Measurements from ENCODE around the gene UCP3. TPM values are rescaled to one million over a fixed set of nuclear protein-coding genes. Genes with fewer than 3 reads are reported as not detected.

UCP3 gene
- total RNA-seq, 2 donors from 2014 or later = 1.6 to 2.3 TPM

DNA sequence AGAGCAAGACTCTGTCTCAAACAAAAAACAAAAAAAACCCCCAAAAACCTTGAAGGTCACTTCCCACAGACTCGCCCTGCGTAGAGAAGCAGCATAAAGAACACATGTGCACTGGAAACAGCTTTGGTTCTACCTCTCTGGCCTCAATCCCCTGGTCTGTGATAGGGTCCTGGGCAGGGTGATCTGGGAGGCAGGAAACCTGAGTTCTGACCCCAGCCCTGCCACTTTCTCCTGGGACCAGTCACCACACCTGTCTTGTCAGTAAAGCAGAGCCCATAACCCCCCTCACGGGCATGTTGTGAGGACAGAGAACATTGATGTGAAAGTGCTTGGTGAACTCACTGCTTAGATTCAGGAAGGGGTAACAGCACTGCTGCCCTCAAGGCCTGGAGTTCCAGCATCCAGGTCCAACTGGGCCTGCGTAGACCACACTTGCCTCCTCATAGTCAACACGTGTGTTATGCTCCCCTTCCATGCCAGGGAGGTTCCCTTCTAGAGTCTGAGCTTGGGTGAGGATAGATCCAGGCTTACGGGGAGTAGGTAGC lies 37.6 kb downstream of the UCP3 start:
- no peak for DNase-seq
- intact Hi-C loops (cut with DNase I) = no loop called here

DNA sequence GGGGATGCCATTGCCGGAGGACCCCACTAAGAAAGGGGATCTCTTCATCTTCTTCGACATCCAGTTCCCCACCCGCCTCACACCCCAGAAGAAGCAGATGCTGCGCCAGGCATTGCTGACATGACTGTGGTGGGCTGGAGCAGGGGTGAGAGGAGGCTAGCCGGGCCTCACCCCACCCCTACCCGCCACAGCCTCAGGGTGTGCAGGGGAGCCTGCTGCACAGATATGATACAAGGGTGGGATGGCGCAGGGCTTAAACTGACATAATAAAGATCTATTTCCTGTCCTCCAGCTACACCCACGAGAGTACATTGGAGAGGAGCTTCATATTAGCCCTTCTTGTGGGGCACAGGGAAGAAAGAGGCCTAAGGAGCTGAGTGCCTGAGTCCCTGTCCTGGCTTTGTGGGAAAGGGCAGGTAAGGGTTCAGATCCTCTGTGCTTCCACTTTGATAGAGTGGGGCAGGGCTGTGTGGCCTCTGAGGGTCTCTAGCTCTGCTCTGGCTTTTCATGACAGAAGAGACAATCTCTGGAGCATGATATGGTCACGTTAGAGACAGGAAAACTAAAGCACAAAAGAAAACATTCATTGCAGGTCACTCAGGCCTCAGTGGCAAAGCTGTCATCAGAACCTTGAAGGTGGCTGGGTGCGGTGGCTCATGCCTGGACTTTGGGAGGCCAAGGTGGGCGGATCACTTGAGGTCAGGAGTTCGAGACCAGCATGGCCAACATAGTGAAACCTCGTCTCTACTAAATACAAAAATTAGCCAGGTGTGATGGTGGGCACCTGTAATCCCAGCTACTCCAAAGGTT lies 38.7 kb downstream of the UCP3 start:
- ATAC-seq (no peak), DNase-seq (no peak)
- Histone ChIP-seq H3K27me3 (no peaks in the 10 kb centered on the region), H3K4me1 (no peaks in the 10 kb centered on the region), H3K9me3 (no peaks in the 10 kb centered on the region), H3K27ac (no peak overlapping the region), H3K4me3 (no peak overlapping the region), H3K36me3 (replicated peaks in 1 of 2; ENCODE audit: insufficient read depth in 1 of 2, low read depth in 2 of 2) (no peaks in the 10 kb centered on the region)
- intact Hi-C loops (cut with DNase I) = loop anchor here (10.0 kb wide), 1 partner anchor 195 kb away; no protein-coding TSS in a partner anchor
- WGBS, 2 donors = 77 to 85% methylated on average over 9 to 13 of the region's 13 CpGs
- no peak for TF ChIP-seq POLR2A (IDR thresholded peaks at IDR 0.05)
- TF ChIP-seq, protein P1, sequence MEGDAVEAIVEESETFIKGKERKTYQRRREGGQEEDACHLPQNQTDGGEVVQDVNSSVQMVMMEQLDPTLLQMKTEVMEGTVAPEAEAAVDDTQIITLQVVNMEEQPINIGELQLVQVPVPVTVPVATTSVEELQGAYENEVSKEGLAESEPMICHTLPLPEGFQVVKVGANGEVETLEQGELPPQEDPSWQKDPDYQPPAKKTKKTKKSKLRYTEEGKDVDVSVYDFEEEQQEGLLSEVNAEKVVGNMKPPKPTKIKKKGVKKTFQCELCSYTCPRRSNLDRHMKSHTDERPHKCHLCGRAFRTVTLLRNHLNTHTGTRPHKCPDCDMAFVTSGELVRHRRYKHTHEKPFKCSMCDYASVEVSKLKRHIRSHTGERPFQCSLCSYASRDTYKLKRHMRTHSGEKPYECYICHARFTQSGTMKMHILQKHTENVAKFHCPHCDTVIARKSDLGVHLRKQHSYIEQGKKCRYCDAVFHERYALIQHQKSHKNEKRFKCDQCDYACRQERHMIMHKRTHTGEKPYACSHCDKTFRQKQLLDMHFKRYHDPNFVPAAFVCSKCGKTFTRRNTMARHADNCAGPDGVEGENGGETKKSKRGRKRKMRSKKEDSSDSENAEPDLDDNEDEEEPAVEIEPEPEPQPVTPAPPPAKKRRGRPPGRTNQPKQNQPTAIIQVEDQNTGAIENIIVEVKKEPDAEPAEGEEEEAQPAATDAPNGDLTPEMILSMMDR (IDR thresholded peaks at IDR 0.05) = no peak

More for the DNA sequence above, 37.6 kb downstream of the UCP3 start:
- Histone ChIP-seq H3K27ac (no peak overlapping the region), H3K27me3 (no peaks in the 10 kb centered on the region), H3K4me1 (no peaks in the 10 kb centered on the region), H3K4me3 (no peak overlapping the region), H3K36me3 (replicated peaks in 1 of 2; ENCODE audit: insufficient read depth in 1 of 2, low read depth in 2 of 2) (no peaks in the 10 kb centered on the region), H3K9me3 (no peaks in the 10 kb centered on the region)
- 82 to 90% methylated on average over 4 to 6 of the region's 6 CpGs for WGBS, 2 donors
- peak in 1 of 3 donors; percentile 6 for TF ChIP-seq POLR2A (IDR thresholded peaks at IDR 0.05)
- TF ChIP-seq, protein P1 (IDR thresholded peaks at IDR 0.05) = no peak
- no peak for ATAC-seq

DNA sequence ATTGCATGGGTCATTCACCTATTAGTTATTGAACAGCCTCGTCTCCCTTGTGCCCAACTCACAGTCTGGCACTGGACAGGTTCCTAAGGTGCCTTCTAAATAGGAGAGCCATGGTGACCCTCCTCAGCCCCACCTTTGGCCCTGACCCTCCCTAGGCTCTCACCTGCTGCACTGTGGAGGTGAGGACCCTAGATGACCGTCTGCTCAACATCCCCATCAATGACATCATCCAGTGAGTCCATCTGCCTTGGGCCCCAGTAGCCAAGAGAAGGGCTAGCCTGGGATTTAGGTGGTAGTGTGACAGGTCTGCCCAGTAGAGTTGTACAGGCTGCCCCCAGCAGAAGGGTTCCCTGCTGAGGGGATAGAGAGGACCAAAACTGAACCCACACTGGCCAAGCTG lies 39.8 kb downstream of the UCP3 start:
- Histone ChIP-seq H3K27me3 (no peaks in the 10 kb centered on the region), H3K9me3 (no peaks in the 10 kb centered on the region), H3K4me1 (no peaks in the 10 kb centered on the region), H3K27ac (no peak overlapping the region), H3K4me3 (no peak overlapping the region), H3K36me3 (replicated peaks in 1 of 2; ENCODE audit: insufficient read depth in 1 of 2, low read depth in 2 of 2) (no peaks in the 10 kb centered on the region)
- WGBS, 2 donors = 63 to 67% methylated on average over 2 of the region's 2 CpGs
- no peak for ATAC-seq
- no peak for TF ChIP-seq POLR2A (IDR thresholded peaks at IDR 0.05)
- TF ChIP-seq, protein P1 (IDR thresholded peaks at IDR 0.05) = no peak
- intact Hi-C loops (cut with DNase I) = loop anchor here (10.0 kb wide), 1 partner anchor 196 kb away; no protein-coding TSS in a partner anchor
- no peak for DNase-seq

DNA sequence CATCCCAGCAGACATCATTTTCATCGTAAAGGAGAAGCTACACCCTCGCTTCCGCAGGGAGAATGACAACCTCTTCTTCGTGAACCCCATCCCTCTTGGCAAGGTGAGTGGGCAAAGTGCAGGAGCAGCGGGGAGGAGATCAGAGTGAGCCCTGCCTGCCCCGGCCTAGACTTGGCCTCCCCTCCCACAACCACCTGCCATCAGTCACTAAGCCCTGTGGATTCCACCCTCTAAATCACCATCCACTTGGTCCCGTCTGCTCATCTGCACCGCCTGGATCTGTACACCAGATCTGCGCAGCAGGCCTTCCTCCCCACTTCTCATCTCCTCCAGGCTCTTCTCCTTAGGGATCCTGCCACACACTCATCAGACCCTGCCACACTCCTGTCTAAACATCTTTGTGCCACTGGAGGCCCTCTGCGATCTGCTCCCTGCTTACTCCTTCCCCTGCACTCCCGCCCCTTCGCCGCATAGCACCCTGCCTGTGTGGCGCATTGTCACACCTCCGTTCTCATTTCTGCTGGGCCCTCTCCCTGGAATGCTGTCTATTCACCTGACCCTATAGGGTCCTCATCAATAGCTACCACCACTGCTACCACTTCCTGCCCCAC lies 40.4 kb downstream of the UCP3 start:
- H3K27ac ChIP-seq = no peak overlapping the region
- intact Hi-C loops (cut with DNase I) = loop anchor here (10.0 kb wide), 1 partner anchor 196 kb away; no protein-coding TSS in a partner anchor
- no peaks in the 10 kb centered on the region for H3K36me3 ChIP-seq (replicated peaks in 1 of 2; ENCODE audit: insufficient read depth in 1 of 2, low read depth in 2 of 2)
- 85 to 93% methylated on average over 15 of the region's 15 CpGs for WGBS, 2 donors
- ATAC-seq = no peak
- TF ChIP-seq, protein P1 (IDR thresholded peaks at IDR 0.05) = no peak
- no peak for TF ChIP-seq POLR2A (IDR thresholded peaks at IDR 0.05)
- no peaks in the 10 kb centered on the region for H3K9me3 ChIP-seq
- H3K27me3 ChIP-seq = no peaks in the 10 kb centered on the region
- no peak for DNase-seq
- no peaks in the 10 kb centered on the region for H3K4me1 ChIP-seq
- H3K4me3 ChIP-seq = no peak overlapping the region
